Measurements from ENCODE around the gene SH3PXD2A. TPM values are rescaled to one million over a fixed set of nuclear protein-coding genes. Genes with fewer than 3 reads are reported as not detected.

Gene SH3PXD2A
- total and polyA plus RNA-seq, 9 of the 15 experiments (the other 6 are each of a cell fraction or from before 2014, with no cell fraction given), result 0.41 to 9.3 (median 2.5) TPM

DNA sequence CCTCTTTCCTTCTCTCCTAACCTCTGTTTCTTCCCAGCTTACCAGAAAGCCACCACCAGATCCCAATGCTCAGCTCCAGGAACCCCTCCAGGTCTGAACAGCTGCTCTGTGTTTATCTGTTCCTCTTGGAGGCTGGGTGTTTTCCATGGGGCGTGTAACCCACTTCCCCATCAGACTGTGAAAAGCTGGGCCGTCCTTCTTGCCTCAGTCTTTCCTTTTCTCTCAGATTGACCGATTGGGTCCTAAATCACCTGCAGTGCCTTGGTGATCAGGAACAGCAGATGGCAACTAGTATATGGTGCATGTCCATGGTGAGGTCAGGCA is 4.8 kb downstream of the SH3PXD2A start (continued):
- TF ChIP-seq, protein P1, sequence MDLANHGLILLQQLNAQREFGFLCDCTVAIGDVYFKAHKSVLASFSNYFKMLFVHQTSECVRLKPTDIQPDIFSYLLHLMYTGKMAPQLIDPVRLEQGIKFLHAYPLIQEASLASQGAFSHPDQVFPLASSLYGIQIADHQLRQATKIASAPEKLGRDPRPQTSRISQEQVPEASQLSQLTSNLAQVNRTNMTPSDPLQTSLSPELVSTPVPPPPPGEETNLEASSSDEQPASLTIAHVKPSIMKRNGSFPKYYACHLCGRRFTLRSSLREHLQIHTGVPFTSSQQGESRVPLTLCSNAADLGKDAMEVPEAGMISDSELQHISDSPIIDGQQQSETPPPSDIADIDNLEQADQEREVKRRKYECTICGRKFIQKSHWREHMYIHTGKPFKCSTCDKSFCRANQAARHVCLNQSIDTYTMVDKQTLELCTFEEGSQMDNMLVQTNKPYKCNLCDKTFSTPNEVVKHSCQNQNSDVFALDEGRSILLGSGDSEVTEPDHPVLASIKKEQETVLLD (IDR thresholded peaks at IDR 0.05), result no peak
- no peak for TF ChIP-seq ELK1 (CRISPR knock-in tag; IDR thresholded peaks at IDR 0.05)
- no peak for TF ChIP-seq ZBTB8A (IDR thresholded peaks at IDR 0.05; ENCODE audit: partially characterized antibody)
- no peak for TF ChIP-seq ZNF175 (CRISPR knock-in tag; IDR thresholded peaks at IDR 0.05; ENCODE audit: low read depth)
- TF ChIP-seq XRCC3 (IDR thresholded peaks at IDR 0.05), result no peak
- TF ChIP-seq, protein P2, sequence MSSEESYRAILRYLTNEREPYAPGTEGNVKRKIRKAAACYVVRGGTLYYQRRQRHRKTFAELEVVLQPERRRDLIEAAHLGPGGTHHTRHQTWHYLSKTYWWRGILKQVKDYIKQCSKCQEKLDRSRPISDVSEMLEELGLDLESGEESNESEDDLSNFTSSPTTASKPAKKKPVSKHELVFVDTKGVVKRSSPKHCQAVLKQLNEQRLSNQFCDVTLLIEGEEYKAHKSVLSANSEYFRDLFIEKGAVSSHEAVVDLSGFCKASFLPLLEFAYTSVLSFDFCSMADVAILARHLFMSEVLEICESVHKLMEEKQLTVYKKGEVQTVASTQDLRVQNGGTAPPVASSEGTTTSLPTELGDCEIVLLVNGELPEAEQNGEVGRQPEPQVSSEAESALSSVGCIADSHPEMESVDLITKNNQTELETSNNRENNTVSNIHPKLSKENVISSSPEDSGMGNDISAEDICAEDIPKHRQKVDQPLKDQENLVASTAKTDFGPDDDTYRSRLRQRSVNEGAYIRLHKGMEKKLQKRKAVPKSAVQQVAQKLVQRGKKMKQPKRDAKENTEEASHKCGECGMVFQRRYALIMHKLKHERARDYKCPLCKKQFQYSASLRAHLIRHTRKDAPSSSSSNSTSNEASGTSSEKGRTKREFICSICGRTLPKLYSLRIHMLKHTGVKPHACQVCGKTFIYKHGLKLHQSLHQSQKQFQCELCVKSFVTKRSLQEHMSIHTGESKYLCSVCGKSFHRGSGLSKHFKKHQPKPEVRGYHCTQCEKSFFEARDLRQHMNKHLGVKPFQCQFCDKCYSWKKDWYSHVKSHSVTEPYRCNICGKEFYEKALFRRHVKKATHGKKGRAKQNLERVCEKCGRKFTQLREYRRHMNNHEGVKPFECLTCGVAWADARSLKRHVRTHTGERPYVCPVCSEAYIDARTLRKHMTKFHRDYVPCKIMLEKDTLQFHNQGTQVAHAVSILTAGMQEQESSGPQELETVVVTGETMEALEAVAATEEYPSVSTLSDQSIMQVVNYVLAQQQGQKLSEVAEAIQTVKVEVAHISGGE (CRISPR knock-in tag; IDR thresholded peaks at IDR 0.05), result no peak
- TF ChIP-seq, protein P3, sequence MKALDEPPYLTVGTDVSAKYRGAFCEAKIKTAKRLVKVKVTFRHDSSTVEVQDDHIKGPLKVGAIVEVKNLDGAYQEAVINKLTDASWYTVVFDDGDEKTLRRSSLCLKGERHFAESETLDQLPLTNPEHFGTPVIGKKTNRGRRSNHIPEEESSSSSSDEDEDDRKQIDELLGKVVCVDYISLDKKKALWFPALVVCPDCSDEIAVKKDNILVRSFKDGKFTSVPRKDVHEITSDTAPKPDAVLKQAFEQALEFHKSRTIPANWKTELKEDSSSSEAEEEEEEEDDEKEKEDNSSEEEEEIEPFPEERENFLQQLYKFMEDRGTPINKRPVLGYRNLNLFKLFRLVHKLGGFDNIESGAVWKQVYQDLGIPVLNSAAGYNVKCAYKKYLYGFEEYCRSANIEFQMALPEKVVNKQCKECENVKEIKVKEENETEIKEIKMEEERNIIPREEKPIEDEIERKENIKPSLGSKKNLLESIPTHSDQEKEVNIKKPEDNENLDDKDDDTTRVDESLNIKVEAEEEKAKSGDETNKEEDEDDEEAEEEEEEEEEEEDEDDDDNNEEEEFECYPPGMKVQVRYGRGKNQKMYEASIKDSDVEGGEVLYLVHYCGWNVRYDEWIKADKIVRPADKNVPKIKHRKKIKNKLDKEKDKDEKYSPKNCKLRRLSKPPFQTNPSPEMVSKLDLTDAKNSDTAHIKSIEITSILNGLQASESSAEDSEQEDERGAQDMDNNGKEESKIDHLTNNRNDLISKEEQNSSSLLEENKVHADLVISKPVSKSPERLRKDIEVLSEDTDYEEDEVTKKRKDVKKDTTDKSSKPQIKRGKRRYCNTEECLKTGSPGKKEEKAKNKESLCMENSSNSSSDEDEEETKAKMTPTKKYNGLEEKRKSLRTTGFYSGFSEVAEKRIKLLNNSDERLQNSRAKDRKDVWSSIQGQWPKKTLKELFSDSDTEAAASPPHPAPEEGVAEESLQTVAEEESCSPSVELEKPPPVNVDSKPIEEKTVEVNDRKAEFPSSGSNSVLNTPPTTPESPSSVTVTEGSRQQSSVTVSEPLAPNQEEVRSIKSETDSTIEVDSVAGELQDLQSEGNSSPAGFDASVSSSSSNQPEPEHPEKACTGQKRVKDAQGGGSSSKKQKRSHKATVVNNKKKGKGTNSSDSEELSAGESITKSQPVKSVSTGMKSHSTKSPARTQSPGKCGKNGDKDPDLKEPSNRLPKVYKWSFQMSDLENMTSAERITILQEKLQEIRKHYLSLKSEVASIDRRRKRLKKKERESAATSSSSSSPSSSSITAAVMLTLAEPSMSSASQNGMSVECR (CRISPR knock-in tag; IDR thresholded peaks at IDR 0.05), result no peak
- TF ChIP-seq KHSRP (IDR thresholded peaks at IDR 0.05), result no peak

All from K562 (cell line).